Brain microvascular endothelial cell (primary cell): ENCODE results near the gene CCM2.

ENCODE experiments used
- DNase-seq: peaks from one replicate; pipeline ENCODE4 v3.0.0-alpha.2; 2020
- H3K27ac ChIP-seq: fragments of 250-450 bp; sonication (Bioruptor Pico); 2 replicates; pipeline ENCODE4 v1.5.1; 2020; ENCODE audit warnings: mild to moderate bottlenecking, moderate library complexity
- H3K27me3 ChIP-seq: fragments of 250-450 bp; sonication (Bioruptor Pico); replicated peaks from 2 replicates; pipeline ENCODE4 v1.5.1; 2020; ENCODE audit warnings: mild to moderate bottlenecking
- H3K36me3 ChIP-seq: fragments of 250-450 bp; sonication (Bioruptor Pico); replicated peaks from 2 replicates; pipeline ENCODE4 v1.5.1; 2020; ENCODE audit warnings: mild to moderate bottlenecking
- H3K4me3 ChIP-seq: 2 replicates; pipeline ENCODE4 v1.5.1; 2011; ENCODE audit warnings: low read depth, mild to moderate bottlenecking, control low read depth, low read length, moderate library complexity
- CTCF ChIP-seq: IDR thresholded peaks from 2 replicates; pipeline ENCODE4 v1.5.1; 2011; ENCODE audit warnings: low read depth, mild to moderate bottlenecking, moderate library complexity, low read length, control low read depth, inconsistent platforms; ENCODE audit errors: missing control alignments
- in situ Hi-C: cut with HindIII; loops from 2 replicates; pipeline ENCODE4 v1.10.0; 2017; ENCODE audit warnings: low sequenced_read_pairs, low pct_ligation_motif_present

The CCM2 gene

GRCh38 chr7:44976040-44976745, 23.8 kb upstream of the CCM2 start:
- no peak for TF ChIP-seq CTCF
- Histone ChIP-seq H3K27ac (no peak overlapping the region), H3K36me3 (peaks cover 4% of the 10 kb centered on the region), H3K27me3 (peaks cover 2% of the 10 kb centered on the region), H3K4me3 (no peak overlapping the region)
- in situ Hi-C loops, result no loop called here
- DNase-seq, result no peak

DNA sequence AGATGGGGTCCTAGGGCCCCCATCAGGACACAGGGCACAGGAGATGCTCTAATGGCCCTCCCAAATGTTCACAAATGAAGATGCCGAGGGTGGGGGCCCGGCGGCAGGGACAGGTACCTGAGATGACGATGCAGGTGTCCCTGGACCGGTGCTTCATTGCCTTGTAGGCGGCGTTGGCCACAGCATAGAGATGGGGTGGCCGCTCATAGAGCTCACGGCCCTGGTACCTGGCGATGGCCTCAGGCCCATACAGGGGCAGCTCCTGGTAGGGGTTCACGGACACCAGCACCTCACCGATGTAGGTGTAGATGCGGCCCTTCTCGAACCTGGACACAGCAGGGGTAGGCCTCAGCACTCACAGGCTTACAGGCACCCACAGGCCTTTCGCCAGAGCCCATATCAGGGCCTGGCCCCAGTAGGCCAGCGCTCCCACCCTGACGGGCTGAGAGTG, 23.2 kb upstream of the CCM2 start:
- TF ChIP-seq CTCF, result no peak
- in situ Hi-C loops, result no loop called here
- H3K36me3 ChIP-seq, result peaks cover 7% of the 10 kb centered on the region
- DNase-seq, result no peak
- no peak overlapping the region for H3K4me3 ChIP-seq
- H3K27me3 ChIP-seq, result peaks cover 2% of the 10 kb centered on the region
- H3K27ac ChIP-seq, result no peak overlapping the region

GRCh38 chr7:44977304-44977958, 22.6 kb upstream of the CCM2 start:
- DNase-seq, result no peak
- in situ Hi-C loops, result no loop called here
- no peak for TF ChIP-seq CTCF
- H3K27me3 ChIP-seq, result peaks cover 2% of the 10 kb centered on the region
- peaks cover 10% of the 10 kb centered on the region for H3K36me3 ChIP-seq
- no peak overlapping the region for H3K4me3 ChIP-seq
- no peak overlapping the region for H3K27ac ChIP-seq

GRCh38 chr7:44977959-44978335, 22.1 kb upstream of the CCM2 start:
- DNase-seq, result no peak
- in situ Hi-C loops, result no loop called here
- peaks cover 16% of the 10 kb centered on the region for H3K36me3 ChIP-seq
- TF ChIP-seq CTCF, result no peak
- H3K4me3 ChIP-seq, result no peak overlapping the region
- H3K27ac ChIP-seq, result no peak overlapping the region
- H3K27me3 ChIP-seq, result peaks cover 2% of the 10 kb centered on the region

DNA sequence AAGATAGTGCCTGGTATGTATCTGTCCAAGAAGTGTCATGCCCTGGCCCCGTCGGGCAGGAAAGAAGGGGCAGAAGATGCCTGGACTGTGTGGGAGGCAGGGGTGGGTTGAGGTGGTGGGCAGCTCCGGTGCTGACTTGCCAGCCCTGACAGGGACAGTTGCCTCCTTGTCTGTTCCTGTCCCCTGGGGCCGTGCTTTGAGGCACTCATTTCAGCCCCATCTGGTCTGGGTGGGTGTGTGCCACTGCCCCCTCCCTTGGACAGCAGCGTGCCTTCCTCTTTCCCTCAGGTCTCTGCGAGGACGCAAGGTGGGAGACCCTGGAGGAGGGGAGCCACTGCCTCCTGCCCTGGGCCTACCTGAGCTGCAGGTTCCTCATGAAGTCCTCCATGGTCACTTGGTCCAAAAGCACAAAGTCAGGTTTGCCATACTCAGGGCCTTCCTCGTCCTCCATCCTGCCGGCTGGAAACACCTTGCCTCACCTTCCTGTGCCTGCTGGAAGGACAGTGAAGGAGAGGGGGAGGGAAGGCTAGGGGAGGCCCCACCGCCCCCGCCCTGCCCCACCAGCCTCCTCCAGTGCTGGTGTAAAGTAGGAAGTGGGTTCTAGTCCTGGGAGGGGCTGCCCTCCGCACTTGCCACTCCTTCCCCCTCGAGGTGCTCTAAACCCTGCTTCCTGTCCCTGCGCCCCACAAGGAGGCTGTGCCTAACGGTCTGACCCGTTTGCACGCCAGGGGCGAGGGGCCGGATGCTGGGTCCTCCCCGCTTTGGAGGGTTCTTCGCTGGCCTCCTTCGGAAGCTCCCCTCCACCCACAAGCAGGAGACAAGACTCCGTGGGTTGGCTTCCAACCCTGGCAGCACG, 21.3 kb upstream of the CCM2 start, which contains the start of gene MYO1G:
TSS of gene MYO1G (minus strand) at position 505 of the 856 bp plus-strand sequence. CDS start at position 451, 54 bp downstream.
- Histone ChIP-seq H3K36me3 (peaks cover 22% of the 10 kb centered on the region), H3K27ac (no peak within 1 kb of the TSS)

More for the DNA sequence above, 21.3 kb upstream of the CCM2 start, which contains the start of gene MYO1G:
- in situ Hi-C loops, result no loop called here
- no peaks in the 10 kb centered on the region for H3K27me3 ChIP-seq
- DNase-seq, result no peak
- TF ChIP-seq CTCF, result no peak
- H3K4me3 ChIP-seq, result no peak within 1 kb of the TSS
